Common myeloid progenitor, CD34-positive (primary cell): ENCODE measurements around the gene UBE4A.

Experiments used
- CTCF ChIA-PET: fragments of 350-600 bp; sonication (Branson Sonifier 250); formaldehyde crosslinking; loops from one replicate; lab custom pipeline; 2021; ENCODE audit warnings: antibody characterized with exemption; lab: Charles Lee
- POLR2A ChIA-PET: fragments of 350-600 bp; sonication (Branson Sonifier 250); formaldehyde crosslinking; loops from one replicate; lab custom pipeline; 2021; ENCODE audit warnings: antibody characterized with exemption; lab: Charles Lee
- DNase-seq, 3 donors: peaks; one replicate each; pipeline versions ENCODE4 v3.0.0 to v3.0.0-alpha.2; 2013
- H3K27ac ChIP-seq, 2 experiments: 1 replicate in 1 of 2; 2 replicates in 1 of 2; pipeline ENCODE4 v1.7.0; 2013; ENCODE audit warnings: inconsistent platforms in 2 of 2, low read length in 2 of 2, mild to moderate bottlenecking in 2 of 2, low read depth in 1 of 2, moderate library complexity in 1 of 2; ENCODE audit not compliant: severe bottlenecking in 2 of 2, insufficient read depth in 1 of 2, poor library complexity in 1 of 2
- H3K27me3 ChIP-seq, 5 experiments: replicated peaks in 2 of 5; 1 replicate in 3 of 5; 2 replicates in 2 of 5; pipeline versions ENCODE4 v1.6.1 to v1.7.0; 2013; ENCODE audit warnings: low read length in 4 of 5, mild to moderate bottlenecking in 2 of 5, moderate library complexity in 2 of 5, inconsistent platforms in 1 of 5; ENCODE audit not compliant: insufficient read depth in 5 of 5, control insufficient read depth in 4 of 5
- H3K36me3 ChIP-seq, 4 experiments: 1 replicate in 2 of 4; 2 replicates in 2 of 4; pipeline versions ENCODE4 v1.6.1 to v1.7.0; 2013; ENCODE audit warnings: low read length in 3 of 4, control low read depth in 1 of 4, mild to moderate bottlenecking in 1 of 4; ENCODE audit not compliant: control insufficient read depth in 4 of 4, insufficient read depth in 4 of 4
- H3K4me1 ChIP-seq, 4 experiments: 1 replicate in 3 of 4; 2 replicates in 1 of 4; pipeline versions ENCODE4 v1.6.1 to v1.7.1; 2013; ENCODE audit warnings: low read length in 3 of 4, mild to moderate bottlenecking in 3 of 4, control low read depth in 1 of 4, inconsistent platforms in 1 of 4, moderate library complexity in 1 of 4; ENCODE audit not compliant: control insufficient read depth in 4 of 4, insufficient read depth in 4 of 4; ENCODE audit errors: control extremely low read depth in 1 of 4
- H3K4me3 ChIP-seq, 7 experiments: 1 replicate in 4 of 7; 2 replicates in 3 of 7; pipeline versions ENCODE4 v1.5.1 to v1.7.0; 2013; ENCODE audit warnings: mild to moderate bottlenecking in 7 of 7, low read length in 6 of 7, moderate library complexity in 6 of 7, inconsistent platforms in 2 of 7, low read depth in 2 of 7, control low read depth in 1 of 7; ENCODE audit not compliant: insufficient read depth in 4 of 7, control insufficient read depth in 1 of 7; ENCODE audit errors: extremely low read depth in 1 of 7
- H3K9me3 ChIP-seq, 5 experiments: 1 replicate in 4 of 5; 2 replicates in 1 of 5; pipeline versions ENCODE4 v1.6.1 to v1.7.1; 2013; ENCODE audit warnings: low read length in 4 of 5, mild to moderate bottlenecking in 2 of 5, inconsistent platforms in 1 of 5, low read depth in 1 of 5, moderate library complexity in 1 of 5; ENCODE audit not compliant: control insufficient read depth in 4 of 5, insufficient read depth in 2 of 5; ENCODE audit errors: control extremely low read depth in 1 of 5
- WGBS: methylation state at CpG from one replicate; pipeline ENCODE4 v1.1.5; 2013; ENCODE audit not compliant: insufficient coverage; 5-methylcytosine and 5-hydroxymethylcytosine counted together

The UBE4A gene

GRCh38 chr11:118373871-118374270, 14.5 kb downstream of the UBE4A start:
- Histone ChIP-seq H3K4me3 (no peak overlapping the region), H3K4me1 (no peaks in the 10 kb centered on the region), H3K27ac (no peak overlapping the region), H3K36me3 (peaks cover 38 to 84% (median 60%) of the 10 kb centered on the region in 4 experiments), H3K9me3 (no peaks in the 10 kb centered on the region), H3K27me3 (no peaks in the 10 kb centered on the region)
- 99% methylated on average over 5 of the region's 5 CpGs for WGBS
- ChIA-PET POLR2A (interaction anchor here (1.2 kb wide), 1 partner anchor 11 kb away, joined by 3 read pairs; no protein-coding TSS in a partner anchor), CTCF (interaction anchor here (0.6 to 3.7 kb wide), 6 partner anchors 8 to 114 kb away, joined by 3 to 20 read pairs (median 4); no protein-coding TSS in a partner anchor)
- DNase-seq = no peak

DNA sequence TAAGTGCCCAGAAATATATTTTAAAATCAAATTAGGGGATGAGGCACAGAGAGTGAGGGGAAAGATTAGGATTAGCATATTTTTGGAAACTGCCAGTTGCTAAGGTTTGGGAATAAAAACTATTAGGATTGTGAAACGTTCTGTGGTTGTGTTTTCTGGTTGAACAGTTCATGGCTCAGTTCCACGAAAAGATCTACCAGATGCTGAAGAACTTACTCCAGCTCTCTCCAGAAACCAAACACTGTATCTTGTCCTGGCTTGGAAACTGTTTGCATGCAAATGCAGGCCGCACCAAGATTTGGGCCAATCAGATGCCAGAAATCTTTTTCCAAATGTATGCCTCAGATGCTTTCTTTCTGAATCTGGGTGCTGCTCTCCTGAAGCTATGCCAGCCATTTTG, 15.3 kb downstream of the UBE4A start:
- POLR2A ChIA-PET = no interaction called here
- CTCF ChIA-PET = interaction anchor here (3.7 kb wide), 1 partner anchor 12 kb away, joined by 20 read pairs; no protein-coding TSS in a partner anchor
- DNase-seq = no peak
- Histone ChIP-seq H3K9me3 (no peaks in the 10 kb centered on the region), H3K4me3 (no peak overlapping the region), H3K36me3 (peaks cover 41 to 84% (median 61%) of the 10 kb centered on the region in 4 experiments), H3K27ac (no peak overlapping the region), H3K4me1 (no peaks in the 10 kb centered on the region), H3K27me3 (no peaks in the 10 kb centered on the region)
- 97% methylated on average over 3 of the region's 3 CpGs for WGBS

- Histone ChIP-seq H3K27ac (no peak overlapping the region), H3K4me1 (no peaks in the 10 kb centered on the region), H3K27me3 (no peaks in the 10 kb centered on the region), H3K9me3 (no peaks in the 10 kb centered on the region), H3K36me3 (peaks cover 34 to 86% (median 58%) of the 10 kb centered on the region in 4 experiments), H3K4me3 (no peak overlapping the region)
- DNase-seq = no peak
- CTCF ChIA-PET = interaction anchor here (0.9 to 3.7 kb wide), 4 partner anchors 11 to 112 kb away, joined by 3 to 20 read pairs (median 4); no protein-coding TSS in a partner anchor
- POLR2A ChIA-PET = interaction anchor here (0.6 kb wide), 1 partner anchor 8 kb away, joined by 4 read pairs; no protein-coding TSS in a partner anchor
These were observed 16.6 kb downstream of the UBE4A start for GRCh38 chr11:118375978-118376377.

DNA sequence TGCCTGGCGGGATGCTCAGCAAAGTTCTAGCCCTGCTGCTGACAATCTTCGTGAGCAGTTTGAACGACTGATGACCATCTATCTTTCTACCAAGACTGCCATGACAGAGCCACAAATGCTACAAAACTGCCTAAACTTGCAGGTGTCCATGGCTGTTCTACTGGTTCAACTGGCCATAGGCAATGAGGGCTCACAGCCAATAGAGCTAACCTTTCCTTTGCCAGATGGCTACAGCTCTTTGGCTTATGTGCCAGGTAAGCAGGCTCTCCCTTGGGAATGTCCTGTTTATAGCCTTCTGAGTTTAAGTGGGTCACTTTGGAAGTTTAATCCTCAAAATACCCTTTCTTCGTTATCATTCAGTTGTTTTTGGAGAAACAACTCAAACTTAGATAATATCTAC, 20.1 kb downstream of the UBE4A start:
- H3K9me3 ChIP-seq = no peaks in the 10 kb centered on the region
- ChIA-PET CTCF (interaction anchor here (1.2 to 3.1 kb wide), 4 partner anchors 11 to 109 kb away, joined by 3 to 12 read pairs (median 6); no protein-coding TSS in a partner anchor), POLR2A (no interaction called here)
- no peaks in the 10 kb centered on the region for H3K4me1 ChIP-seq
- H3K27me3 ChIP-seq = no peaks in the 10 kb centered on the region
- no peak overlapping the region for H3K4me3 ChIP-seq
- no peak overlapping the region for H3K27ac ChIP-seq
- WGBS = 100% methylated on average over 3 of the region's 4 CpGs
- no peak for DNase-seq
- H3K36me3 ChIP-seq = peaks cover 41 to 86% (median 59%) of the 10 kb centered on the region in 4 experiments

DNA sequence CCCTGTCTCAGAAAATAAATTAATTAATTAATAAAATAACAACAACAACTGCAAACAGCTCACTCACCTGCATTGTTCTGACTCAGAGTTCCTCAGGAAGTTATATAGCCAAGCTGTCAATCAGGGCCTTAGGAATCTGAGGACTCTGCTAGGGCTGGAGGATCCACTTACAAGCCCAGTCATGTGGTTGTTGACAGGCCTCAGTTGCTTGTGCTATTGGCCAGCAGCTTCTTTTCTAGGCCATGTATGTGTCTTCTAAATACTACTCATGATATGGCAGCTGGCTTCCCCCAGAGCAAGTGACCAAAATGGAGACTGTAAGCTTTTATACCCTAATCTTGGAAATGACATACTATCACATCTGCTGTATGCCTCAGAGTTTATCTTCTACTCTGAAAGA, 21.2 kb downstream of the UBE4A start:
- no peak for DNase-seq
- Histone ChIP-seq H3K9me3 (no peaks in the 10 kb centered on the region), H3K27ac (no peak overlapping the region), H3K27me3 (no peaks in the 10 kb centered on the region), H3K4me3 (no peak overlapping the region), H3K4me1 (no peaks in the 10 kb centered on the region), H3K36me3 (peaks cover 42 to 88% (median 63%) of the 10 kb centered on the region in 4 experiments)
- POLR2A ChIA-PET = interaction anchor here (0.6 kb wide), 1 partner anchor 96 kb away, joined by 3 read pairs; no protein-coding TSS in a partner anchor
- CTCF ChIA-PET = interaction anchor here (1.7 to 3.1 kb wide), 3 partner anchors 12 to 108 kb away, joined by 3 to 12 read pairs (median 8); no protein-coding TSS in a partner anchor

GRCh38 chr11:118382954-118383353, 23.6 kb downstream of the UBE4A start:
- 100% methylated on average over 3 of the region's 3 CpGs for WGBS
- CTCF ChIA-PET = no interaction called here
- H3K36me3 ChIP-seq = peaks cover 42 to 96% (median 78%) of the 10 kb centered on the region in 4 experiments

DNA sequence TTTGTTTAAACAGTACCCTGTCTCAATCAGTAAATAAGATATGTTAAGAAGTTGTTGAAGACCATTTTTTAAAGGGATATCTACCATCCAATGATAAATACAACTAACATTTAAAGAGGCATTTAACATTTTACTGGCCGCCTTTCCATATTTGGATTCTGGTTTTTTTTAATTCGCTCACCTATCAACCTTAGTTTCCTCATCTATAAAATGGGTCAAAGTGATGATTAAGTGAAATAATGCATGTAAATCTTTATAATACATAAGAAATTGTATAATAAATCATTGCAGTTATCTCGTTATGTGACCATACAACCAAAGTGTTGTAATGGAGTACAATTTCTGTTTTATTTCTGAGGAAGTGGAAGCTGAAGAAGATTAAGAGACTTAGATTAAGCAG, 24.3 kb downstream of the UBE4A start:
- H3K4me1 ChIP-seq = no peaks in the 10 kb centered on the region
- no peaks in the 10 kb centered on the region for H3K9me3 ChIP-seq
- DNase-seq = no peak
- no peaks in the 10 kb centered on the region for H3K27me3 ChIP-seq
- POLR2A ChIA-PET = interaction anchor here (0.6 kb wide), 2 partner anchors 8 to 192 kb away, joined by 4 read pairs; no protein-coding TSS in a partner anchor
- CTCF ChIA-PET = interaction anchor here (1.6 kb wide), 1 partner anchor 13 kb away, joined by 3 read pairs; no protein-coding TSS in a partner anchor
- peaks cover 39 to 96% (median 76%) of the 10 kb centered on the region in 4 experiments for H3K36me3 ChIP-seq
- no peak overlapping the region for H3K27ac ChIP-seq
- no peak overlapping the region for H3K4me3 ChIP-seq
- no CpG with 5 or more reads among the region's 3 CpGs for WGBS

More at GRCh38 chr11:118382954-118383353, 23.6 kb downstream of the UBE4A start:
- Histone ChIP-seq H3K9me3 (no peaks in the 10 kb centered on the region), H3K27ac (no peak overlapping the region), H3K27me3 (no peaks in the 10 kb centered on the region), H3K4me3 (no peak overlapping the region), H3K4me1 (no peaks in the 10 kb centered on the region)
- POLR2A ChIA-PET = no interaction called here
- no peak for DNase-seq
